ENCODE results near the gene JAKMIP3.
"Not testable (repeated sequence)": the region's sequence is repeated elsewhere in the genome, so short reads cannot be mapped to it uniquely, and the experiment has no call there.

The JAKMIP3 gene

DNA sequence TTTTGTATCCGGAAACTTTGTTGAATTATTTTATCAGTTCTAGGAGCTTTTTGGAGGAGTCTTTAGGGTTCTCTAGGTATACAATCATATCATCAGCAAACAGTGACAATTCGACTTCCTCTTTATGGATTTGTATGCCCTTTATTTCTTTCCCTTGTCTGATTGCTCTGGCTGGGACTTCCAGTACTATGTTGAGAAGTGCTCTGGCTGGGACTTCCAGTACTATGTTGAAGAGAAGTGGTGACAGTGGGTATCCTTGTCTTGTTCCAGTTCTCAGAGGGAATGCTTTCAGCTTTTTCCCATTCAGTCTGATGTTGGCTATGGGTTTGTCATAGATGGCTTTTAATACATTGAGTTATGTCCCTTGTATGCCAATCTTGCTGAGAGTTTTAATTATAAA lies 18.6 kb downstream of the JAKMIP3 start:
- H3K27me3 ChIP-seq (replicated peaks in 2 of 5; ENCODE audit: control insufficient read depth in 4 of 5, insufficient read depth in 5 of 5, low read length in 4 of 5); H3K36me3 ChIP-seq (ENCODE audit: control insufficient read depth in 4 of 4, insufficient read depth in 4 of 4, low read length in 3 of 4); DNase-seq; H3K4me1 ChIP-seq (ENCODE audit: control extremely low read depth in 1 of 4, control insufficient read depth in 4 of 4, insufficient read depth in 4 of 4, low read length in 3 of 4); CTCF ChIA-PET; H3K4me3 ChIP-seq (ENCODE audit: control insufficient read depth in 1 of 7, extremely low read depth in 1 of 7, insufficient read depth in 4 of 7, low read depth in 2 of 7, low read length in 6 of 7); H3K9me3 ChIP-seq (ENCODE audit: control extremely low read depth in 1 of 5, control insufficient read depth in 4 of 5, insufficient read depth in 2 of 5, low read depth in 1 of 5, low read length in 4 of 5); H3K27ac ChIP-seq (ENCODE audit: insufficient read depth in 1 of 2, low read depth in 1 of 2, low read length in 2 of 2, poor library complexity in 1 of 2, severe bottlenecking in 2 of 2); POLR2A ChIA-PET: not testable (repeated sequence)
- WGBS (ENCODE audit: insufficient coverage), result no CpG with 5 or more reads among the region's 2 CpGs

DNA sequence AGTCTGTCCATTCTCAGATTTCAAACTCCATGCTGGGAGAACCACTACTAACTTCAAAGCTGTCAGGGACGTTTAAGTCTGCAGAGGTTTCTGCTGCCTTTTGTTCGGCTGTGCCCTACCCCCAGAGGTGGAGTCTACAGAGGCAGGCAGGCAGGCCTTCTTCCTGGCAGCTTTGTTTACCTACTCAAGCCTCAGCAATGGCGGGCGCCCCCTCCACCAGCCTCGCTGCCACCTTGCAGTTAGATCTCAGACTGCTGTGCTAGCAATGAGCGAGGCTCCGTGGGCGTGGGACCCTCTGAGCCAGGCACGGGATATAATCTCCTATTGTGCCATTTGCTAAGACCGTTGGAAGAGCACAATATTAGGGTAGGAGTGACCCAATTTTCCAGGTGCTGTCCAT lies 27.5 kb downstream of the JAKMIP3 start:
- H3K27me3 ChIP-seq (replicated peaks in 2 of 5; ENCODE audit: control insufficient read depth in 4 of 5, insufficient read depth in 5 of 5, low read length in 4 of 5); CTCF ChIA-PET; H3K4me3 ChIP-seq (ENCODE audit: control insufficient read depth in 1 of 7, extremely low read depth in 1 of 7, insufficient read depth in 4 of 7, low read depth in 2 of 7, low read length in 6 of 7); DNase-seq; H3K36me3 ChIP-seq (ENCODE audit: control insufficient read depth in 4 of 4, insufficient read depth in 4 of 4, low read length in 3 of 4); POLR2A ChIA-PET; H3K4me1 ChIP-seq (ENCODE audit: control extremely low read depth in 1 of 4, control insufficient read depth in 4 of 4, insufficient read depth in 4 of 4, low read length in 3 of 4); H3K27ac ChIP-seq (ENCODE audit: insufficient read depth in 1 of 2, low read depth in 1 of 2, low read length in 2 of 2, poor library complexity in 1 of 2, severe bottlenecking in 2 of 2); H3K9me3 ChIP-seq (ENCODE audit: control extremely low read depth in 1 of 5, control insufficient read depth in 4 of 5, insufficient read depth in 2 of 5, low read depth in 1 of 5, low read length in 4 of 5): not testable (repeated sequence)
- 96% methylated on average over 10 of the region's 10 CpGs for WGBS (ENCODE audit: insufficient coverage)

DNA sequence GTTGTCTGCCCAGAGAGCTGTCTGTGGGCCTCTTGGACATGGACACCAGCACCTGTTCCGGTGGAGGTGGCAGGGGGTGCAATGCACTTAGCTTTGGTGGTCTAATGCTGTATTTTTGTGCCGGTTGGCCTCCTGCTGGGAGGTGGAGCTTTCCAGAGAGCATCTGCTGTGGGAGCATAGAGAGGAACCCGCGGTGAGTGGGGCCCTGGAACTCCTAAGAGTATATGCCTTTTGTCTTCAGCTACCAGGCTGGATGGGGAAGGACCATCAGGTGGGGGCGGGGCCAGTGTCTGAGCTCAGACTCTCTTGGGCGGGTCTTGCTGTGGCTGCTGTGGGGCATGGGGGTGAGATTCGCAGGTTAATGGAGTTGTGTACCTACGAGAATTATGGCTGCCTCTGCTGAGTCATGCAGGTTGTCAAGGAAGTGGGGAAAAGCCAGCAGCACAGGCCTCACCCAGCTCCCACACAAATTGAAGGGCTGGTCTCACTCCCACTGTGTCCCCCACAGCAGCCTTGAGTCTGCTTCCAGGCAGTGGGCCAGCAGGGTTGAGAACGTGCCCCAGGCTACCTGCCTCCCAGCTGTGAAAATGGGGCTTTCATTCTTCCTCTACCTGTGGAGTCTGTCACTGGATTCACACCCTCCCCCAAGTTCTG lies 29.0 kb downstream of the JAKMIP3 start:
- H3K36me3 ChIP-seq (ENCODE audit: control insufficient read depth in 4 of 4, insufficient read depth in 4 of 4, low read length in 3 of 4), result no peaks in the 10 kb centered on the region
- H3K4me1 ChIP-seq (ENCODE audit: control extremely low read depth in 1 of 4, control insufficient read depth in 4 of 4, insufficient read depth in 4 of 4, low read length in 3 of 4), result peaks cover 0 to 9% (median 0%) of the 10 kb centered on the region in 4 experiments
- H3K27me3 ChIP-seq (replicated peaks in 2 of 5; ENCODE audit: control insufficient read depth in 4 of 5, insufficient read depth in 5 of 5, low read length in 4 of 5), result peaks cover 0 to 9% (median 8%) of the 10 kb centered on the region in 5 experiments
- WGBS (ENCODE audit: insufficient coverage), result 76% methylated on average over 4 of the region's 9 CpGs
- peak in 2 of 3 donors; percentile 5 to 11 for DNase-seq
- POLR2A ChIA-PET, result no interaction called here
- H3K9me3 ChIP-seq (ENCODE audit: control extremely low read depth in 1 of 5, control insufficient read depth in 4 of 5, insufficient read depth in 2 of 5, low read depth in 1 of 5, low read length in 4 of 5), result peaks cover 0 to 8% (median 0%) of the 10 kb centered on the region in 5 experiments
- CTCF ChIA-PET, result no interaction called here
- no peak overlapping the region for H3K4me3 ChIP-seq (ENCODE audit: control insufficient read depth in 1 of 7, extremely low read depth in 1 of 7, insufficient read depth in 4 of 7, low read depth in 2 of 7, low read length in 6 of 7)
- H3K27ac ChIP-seq (ENCODE audit: insufficient read depth in 1 of 2, low read depth in 1 of 2, low read length in 2 of 2, poor library complexity in 1 of 2, severe bottlenecking in 2 of 2), result no peak overlapping the region

DNA sequence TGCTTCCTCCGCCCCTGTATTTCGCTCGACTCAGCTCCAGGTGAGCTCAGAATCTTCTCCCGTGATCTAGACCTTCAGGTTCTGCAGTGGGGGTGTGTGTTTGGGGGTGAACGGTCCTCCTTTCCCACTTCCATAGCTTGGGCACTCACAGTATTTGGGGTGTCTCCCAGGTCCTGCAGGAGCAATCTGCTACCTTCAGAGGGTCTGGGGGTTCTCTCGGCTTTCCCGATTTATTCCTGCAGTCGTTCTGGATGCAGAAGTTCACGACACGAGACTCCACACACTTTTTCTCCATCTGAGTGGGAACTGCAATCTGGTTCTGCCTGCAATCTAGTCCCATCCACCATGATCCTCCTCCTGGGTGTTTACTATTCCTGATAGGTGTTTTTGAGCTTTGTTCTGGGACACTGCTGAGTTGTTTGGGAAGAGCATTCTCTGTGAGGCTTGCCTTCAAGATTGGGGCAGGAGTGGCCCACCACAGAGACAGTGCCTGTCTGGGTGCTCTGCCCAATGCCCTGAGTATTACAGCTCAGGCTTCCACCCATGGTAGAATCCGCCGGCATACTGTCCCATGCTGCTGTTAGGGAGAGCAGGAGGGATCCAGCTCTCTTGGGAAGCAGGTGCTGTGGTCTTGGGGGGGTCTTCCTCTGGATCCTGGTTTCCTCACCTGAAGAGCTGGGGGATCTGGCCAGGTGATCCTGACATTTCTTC lies 29.8 kb downstream of the JAKMIP3 start:
- peaks cover 0 to 12% (median 9%) of the 10 kb centered on the region in 5 experiments for H3K27me3 ChIP-seq (replicated peaks in 2 of 5; ENCODE audit: control insufficient read depth in 4 of 5, insufficient read depth in 5 of 5, low read length in 4 of 5)
- POLR2A ChIA-PET, result no interaction called here
- no peak for DNase-seq
- WGBS (ENCODE audit: insufficient coverage), result 98% methylated on average over 11 of the region's 12 CpGs
- no peak overlapping the region for H3K27ac ChIP-seq (ENCODE audit: insufficient read depth in 1 of 2, low read depth in 1 of 2, low read length in 2 of 2, poor library complexity in 1 of 2, severe bottlenecking in 2 of 2)
- no peaks in the 10 kb centered on the region for H3K36me3 ChIP-seq (ENCODE audit: control insufficient read depth in 4 of 4, insufficient read depth in 4 of 4, low read length in 3 of 4)
- H3K4me1 ChIP-seq (ENCODE audit: control extremely low read depth in 1 of 4, control insufficient read depth in 4 of 4, insufficient read depth in 4 of 4, low read length in 3 of 4), result peaks cover 0 to 9% (median 0%) of the 10 kb centered on the region in 4 experiments
- H3K9me3 ChIP-seq (ENCODE audit: control extremely low read depth in 1 of 5, control insufficient read depth in 4 of 5, insufficient read depth in 2 of 5, low read depth in 1 of 5, low read length in 4 of 5), result peaks cover 0 to 8% (median 0%) of the 10 kb centered on the region in 5 experiments
- CTCF ChIA-PET, result no interaction called here
- no peak overlapping the region for H3K4me3 ChIP-seq (ENCODE audit: control insufficient read depth in 1 of 7, extremely low read depth in 1 of 7, insufficient read depth in 4 of 7, low read depth in 2 of 7, low read length in 6 of 7)

DNA sequence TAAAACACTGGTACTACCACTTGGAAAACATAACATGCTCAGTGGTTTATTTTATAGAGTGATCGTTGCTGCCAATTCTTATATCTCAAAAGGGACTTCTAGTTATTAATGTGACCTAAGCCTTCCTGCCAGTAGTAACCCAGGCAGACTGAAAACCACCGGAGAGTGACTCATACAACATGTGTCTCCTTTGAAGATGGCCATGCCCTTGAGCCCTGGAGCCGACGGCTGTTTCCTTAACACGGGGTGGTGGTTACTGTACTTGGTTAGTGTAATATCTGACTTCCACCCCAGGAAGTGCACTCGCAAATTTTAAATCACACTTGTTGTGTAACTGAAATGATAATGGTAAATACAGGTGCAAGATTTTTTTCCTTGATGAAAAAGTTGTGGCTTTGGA lies 30.5 kb downstream of the JAKMIP3 start:
- WGBS (ENCODE audit: insufficient coverage), result 60% methylated on average over 4 of the region's 6 CpGs
- ChIA-PET POLR2A (no interaction called here), CTCF (no interaction called here)
- Histone ChIP-seq H3K27me3 (replicated peaks in 2 of 5; ENCODE audit: control insufficient read depth in 4 of 5, insufficient read depth in 5 of 5, low read length in 4 of 5) (peaks cover 0 to 13% (median 11%) of the 10 kb centered on the region in 5 experiments), H3K27ac (ENCODE audit: insufficient read depth in 1 of 2, low read depth in 1 of 2, low read length in 2 of 2, poor library complexity in 1 of 2, severe bottlenecking in 2 of 2) (no peak overlapping the region), H3K9me3 (ENCODE audit: control extremely low read depth in 1 of 5, control insufficient read depth in 4 of 5, insufficient read depth in 2 of 5, low read depth in 1 of 5, low read length in 4 of 5) (peaks cover 0 to 8% (median 0%) of the 10 kb centered on the region in 5 experiments), H3K36me3 (ENCODE audit: control insufficient read depth in 4 of 4, insufficient read depth in 4 of 4, low read length in 3 of 4) (no peaks in the 10 kb centered on the region), H3K4me3 (ENCODE audit: control insufficient read depth in 1 of 7, extremely low read depth in 1 of 7, insufficient read depth in 4 of 7, low read depth in 2 of 7, low read length in 6 of 7) (no peak overlapping the region), H3K4me1 (ENCODE audit: control extremely low read depth in 1 of 4, control insufficient read depth in 4 of 4, insufficient read depth in 4 of 4, low read length in 3 of 4) (peaks cover 0 to 9% (median 0%) of the 10 kb centered on the region in 4 experiments)
- peak; percentile 53 to 85 (median 80) for DNase-seq

DNA sequence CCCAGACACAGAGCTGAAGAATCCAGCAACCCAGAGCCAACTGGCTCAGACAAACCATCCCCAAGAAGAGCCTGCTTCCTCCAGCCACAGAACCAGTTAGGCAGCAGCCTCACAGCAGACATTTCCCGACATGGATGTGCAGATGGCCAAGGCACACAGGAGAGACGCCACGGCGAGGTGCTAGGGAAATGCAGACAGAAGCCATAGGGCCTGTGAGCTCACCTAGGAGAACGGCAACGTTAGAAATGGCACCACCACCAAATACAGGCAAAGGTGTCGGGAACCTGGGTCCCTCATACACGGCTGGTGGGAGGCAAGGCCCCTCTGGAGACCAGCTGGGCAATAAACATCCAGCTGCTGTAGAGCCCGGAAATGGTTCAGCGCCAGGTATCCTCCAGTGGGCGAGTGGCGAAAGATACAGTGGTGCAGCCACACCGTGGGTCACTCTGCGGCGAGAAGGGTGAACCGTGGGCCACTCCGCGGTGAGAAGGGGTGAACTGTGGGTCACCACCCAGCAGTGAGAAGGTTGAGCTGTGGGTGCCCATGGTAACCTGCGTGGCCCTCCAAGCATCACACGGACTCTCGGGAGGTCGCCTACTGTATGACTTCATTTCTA lies 31.2 kb downstream of the JAKMIP3 start:
- peaks cover 0 to 8% (median 0%) of the 10 kb centered on the region in 5 experiments for H3K9me3 ChIP-seq (ENCODE audit: control extremely low read depth in 1 of 5, control insufficient read depth in 4 of 5, insufficient read depth in 2 of 5, low read depth in 1 of 5, low read length in 4 of 5)
- no peak for DNase-seq
- H3K27me3 ChIP-seq (replicated peaks in 2 of 5; ENCODE audit: control insufficient read depth in 4 of 5, insufficient read depth in 5 of 5, low read length in 4 of 5), result peaks cover 0 to 16% (median 11%) of the 10 kb centered on the region in 5 experiments
- WGBS (ENCODE audit: insufficient coverage), result 96% methylated on average over 18 of the region's 22 CpGs
- CTCF ChIA-PET, result no interaction called here
- no peak overlapping the region for H3K27ac ChIP-seq (ENCODE audit: insufficient read depth in 1 of 2, low read depth in 1 of 2, low read length in 2 of 2, poor library complexity in 1 of 2, severe bottlenecking in 2 of 2)
- peaks cover 0 to 9% (median 0%) of the 10 kb centered on the region in 4 experiments for H3K4me1 ChIP-seq (ENCODE audit: control extremely low read depth in 1 of 4, control insufficient read depth in 4 of 4, insufficient read depth in 4 of 4, low read length in 3 of 4)
- H3K36me3 ChIP-seq (ENCODE audit: control insufficient read depth in 4 of 4, insufficient read depth in 4 of 4, low read length in 3 of 4), result no peaks in the 10 kb centered on the region
- no peak overlapping the region for H3K4me3 ChIP-seq (ENCODE audit: control insufficient read depth in 1 of 7, extremely low read depth in 1 of 7, insufficient read depth in 4 of 7, low read depth in 2 of 7, low read length in 6 of 7)
- POLR2A ChIA-PET, result no interaction called here
